Activated CD4-positive, alpha-beta T cell treated with anti-CD3 and anti-CD28 coated beads, Interleukin-2, amount 10 ng/mL, durations not matched to agents 7 days and 5 days (primary cell): ENCODE results near the gene PLEKHA7. TPM values are rescaled to one million over a fixed set of nuclear protein-coding genes. Genes with fewer than 3 reads are reported as not detected.
A peak's percentile ranks its signal among the peaks of the same experiment; 100 is the strongest.

Experiments
- CTCF ChIA-PET: fragments of 350-600 bp; sonication (Branson Sonifier 250); formaldehyde crosslinking; loops from one replicate; lab custom pipeline; 2021; ENCODE audit warnings: antibody characterized with exemption; lab: Charles Lee
- POLR2A ChIA-PET: fragments of 350-600 bp; sonication (Branson Sonifier 250); formaldehyde crosslinking; loops from one replicate; lab custom pipeline; 2021; ENCODE audit warnings: antibody characterized with exemption; lab: Charles Lee
- DNase-seq: peaks from one replicate; pipeline ENCODE4 v3.0.0-alpha.2; 2020
- H3K27ac Mint-ChIP-seq: one replicate; pipeline ENCODE4 v1.8.0; 2021; ENCODE audit warnings: mild to moderate bottlenecking, moderate library complexity, mixed read lengths
- H3K27me3 Mint-ChIP-seq: one replicate; pipeline ENCODE4 v1.8.0; 2021; ENCODE audit warnings: mixed read lengths
- H3K36me3 Mint-ChIP-seq: one replicate; pipeline ENCODE4 v1.8.0; 2021; ENCODE audit warnings: low read depth, mixed read lengths
- H3K4me1 Mint-ChIP-seq: one replicate; pipeline ENCODE4 v1.8.0; 2021; ENCODE audit warnings: mixed read lengths
- H3K4me3 Mint-ChIP-seq: one replicate; pipeline ENCODE4 v1.8.0; 2021; ENCODE audit warnings: mild to moderate bottlenecking, moderate library complexity, mixed read lengths
- H3K9me3 Mint-ChIP-seq: one replicate; pipeline ENCODE4 v1.8.0; 2021; ENCODE audit warnings: mixed read lengths
- total RNA-seq, 2 experiments: library from RNA; stranded (reverse); gene quantifications; one replicate each; pipeline ENCODE4 v1.2.3, GENCODE V29; 2021

The PLEKHA7 gene
- total RNA-seq, 2 experiments from 2014 or later: 3.4 to 3.5 TPM

DNA sequence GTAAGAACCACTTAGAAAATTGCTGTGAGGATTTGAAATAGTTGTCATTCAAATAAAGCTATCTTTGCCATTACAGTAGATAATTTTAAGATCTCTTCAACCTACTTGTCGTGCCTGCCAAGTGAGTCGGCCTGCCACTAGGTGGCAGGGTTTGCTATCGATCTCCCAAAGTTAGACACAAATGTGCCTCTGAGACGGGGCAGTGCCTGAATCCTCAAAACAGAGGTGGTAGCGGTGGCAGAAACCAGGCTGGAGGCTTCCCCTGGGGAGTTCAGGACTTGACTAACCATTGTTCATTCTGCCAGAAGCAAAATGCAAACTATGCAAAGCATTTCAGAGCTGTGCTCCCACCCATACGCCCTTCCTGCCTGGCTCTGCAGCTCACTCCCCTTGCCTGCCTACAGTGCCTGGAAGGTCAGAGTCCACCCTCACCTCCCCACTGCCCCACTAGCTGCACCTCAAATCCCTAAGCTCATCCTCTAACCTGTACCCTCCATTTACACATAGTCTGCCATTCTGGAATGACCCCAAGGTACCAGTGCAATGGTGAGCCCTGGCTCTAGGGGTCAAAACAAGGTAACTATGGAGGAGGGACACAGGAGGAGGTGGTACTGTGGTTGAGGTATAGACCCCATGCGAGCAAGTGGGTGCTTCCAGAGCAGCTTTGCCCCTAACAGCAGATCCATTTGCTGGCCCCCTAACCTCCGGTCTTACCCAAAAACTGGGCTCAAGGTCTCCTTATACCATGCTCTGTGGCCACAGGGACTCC is 193.7 kb downstream of the PLEKHA7 start:
- ChIA-PET POLR2A (no interaction called here), CTCF (interaction anchor here (0.7 to 1.8 kb wide), 7 partner anchors 9 to 243 kb away, joined by 3 to 6 read pairs (median 4); no protein-coding TSS in a partner anchor)
- peaks cover 2% of the 10 kb centered on the region for H3K27me3 Mint-ChIP-seq
- H3K4me1 Mint-ChIP-seq: no peaks in the 10 kb centered on the region
- no peaks in the 10 kb centered on the region for H3K9me3 Mint-ChIP-seq
- peak; percentile 72 for DNase-seq
- no peak overlapping the region for H3K4me3 Mint-ChIP-seq
- no peak overlapping the region for H3K27ac Mint-ChIP-seq
- no peaks in the 10 kb centered on the region for H3K36me3 Mint-ChIP-seq

GRCh38 chr11:16818284-16818683 is 195.9 kb downstream of the PLEKHA7 start:
- POLR2A ChIA-PET: no interaction called here
- Mint-ChIP-seq H3K27me3 (peaks cover 2% of the 10 kb centered on the region), H3K27ac (no peak overlapping the region), H3K9me3 (no peaks in the 10 kb centered on the region), H3K4me1 (no peaks in the 10 kb centered on the region), H3K4me3 (no peak overlapping the region), H3K36me3 (no peaks in the 10 kb centered on the region)
- no peak for DNase-seq
- CTCF ChIA-PET: no interaction called here

- no peak overlapping the region for H3K4me3 Mint-ChIP-seq
- ChIA-PET POLR2A (no interaction called here), CTCF (interaction anchor here (1.7 kb wide), 1 partner anchor 31 kb away, joined by 3 read pairs; no protein-coding TSS in a partner anchor)
- no peak for DNase-seq
- peaks cover 2% of the 10 kb centered on the region for H3K27me3 Mint-ChIP-seq
- H3K4me1 Mint-ChIP-seq: no peaks in the 10 kb centered on the region
- H3K9me3 Mint-ChIP-seq: no peaks in the 10 kb centered on the region
- no peaks in the 10 kb centered on the region for H3K36me3 Mint-ChIP-seq
- H3K27ac Mint-ChIP-seq: no peak overlapping the region
These were observed 196.9 kb downstream of the PLEKHA7 start for GRCh38 chr11:16817351-16817750.

GRCh38 chr11:16816358-16817270 is 197.6 kb downstream of the PLEKHA7 start:
- Mint-ChIP-seq H3K27ac (no peak overlapping the region), H3K27me3 (no peaks in the 10 kb centered on the region)

GRCh38 chr11:16815047-16815767 is 199.0 kb downstream of the PLEKHA7 start:
- ChIA-PET POLR2A (no interaction called here), CTCF (interaction anchor here (0.6 to 1.3 kb wide), 3 partner anchors 13 to 30 kb away, joined by 3 to 5 read pairs (median 4); no protein-coding TSS in a partner anchor)
- Mint-ChIP-seq H3K4me1 (no peaks in the 10 kb centered on the region), H3K4me3 (no peak overlapping the region), H3K27ac (no peak overlapping the region), H3K27me3 (no peaks in the 10 kb centered on the region), H3K9me3 (no peaks in the 10 kb centered on the region), H3K36me3 (no peaks in the 10 kb centered on the region)
- no peak for DNase-seq

More at GRCh38 chr11:16816358-16817270, 197.6 kb downstream of the PLEKHA7 start:
- Mint-ChIP-seq H3K4me1 (no peaks in the 10 kb centered on the region), H3K9me3 (no peaks in the 10 kb centered on the region), H3K36me3 (no peaks in the 10 kb centered on the region), H3K4me3 (no peak overlapping the region)
- no peak for DNase-seq
- POLR2A ChIA-PET: no interaction called here
- CTCF ChIA-PET: interaction anchor here (1.1 to 1.7 kb wide), 3 partner anchors 14 to 32 kb away, joined by 3 to 5 read pairs (median 4); no protein-coding TSS in a partner anchor

GRCh38 chr11:16814410-16815046 is 199.7 kb downstream of the PLEKHA7 start:
- no peak for DNase-seq
- Mint-ChIP-seq H3K27ac (peak overlapping the region; percentile 44), H3K9me3 (no peaks in the 10 kb centered on the region), H3K4me3 (no peak overlapping the region), H3K36me3 (no peaks in the 10 kb centered on the region), H3K4me1 (no peaks in the 10 kb centered on the region), H3K27me3 (no peaks in the 10 kb centered on the region)
- CTCF ChIA-PET: interaction anchor here (0.6 kb wide), 1 partner anchor 19 kb away, joined by 3 read pairs; no protein-coding TSS in a partner anchor
- POLR2A ChIA-PET: no interaction called here

DNA sequence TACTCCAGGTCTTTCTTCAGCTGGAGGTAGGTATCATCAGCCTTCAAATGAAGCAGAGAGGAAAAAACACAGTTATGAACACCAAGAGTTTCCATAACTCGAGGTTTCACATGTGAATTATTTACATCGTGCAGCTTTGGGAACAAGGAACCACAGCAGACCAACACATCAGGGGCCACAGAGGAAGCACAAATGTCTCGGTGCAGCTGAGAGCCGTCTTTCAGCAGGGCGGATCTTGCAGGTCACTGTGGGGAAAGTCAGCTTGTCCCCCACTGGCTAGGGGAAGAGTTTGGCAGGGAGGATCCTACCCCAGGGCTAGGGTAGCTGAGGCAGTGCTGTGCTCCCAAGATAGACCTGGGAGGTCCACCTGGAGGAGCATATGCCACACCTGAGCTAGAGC is 201.1 kb downstream of the PLEKHA7 start:
- Mint-ChIP-seq H3K4me3 (no peak overlapping the region), H3K36me3 (no peaks in the 10 kb centered on the region), H3K4me1 (no peaks in the 10 kb centered on the region), H3K27ac (no peak overlapping the region), H3K27me3 (no peaks in the 10 kb centered on the region), H3K9me3 (no peaks in the 10 kb centered on the region)
- DNase-seq: no peak
- ChIA-PET POLR2A (no interaction called here), CTCF (interaction anchor here (1.7 kb wide), 1 partner anchor 11 kb away, joined by 4 read pairs; no protein-coding TSS in a partner anchor)

- Mint-ChIP-seq H3K27ac (no peak overlapping the region), H3K4me3 (no peak overlapping the region), H3K36me3 (no peaks in the 10 kb centered on the region), H3K4me1 (peaks cover 2% of the 10 kb centered on the region), H3K9me3 (no peaks in the 10 kb centered on the region), H3K27me3 (no peaks in the 10 kb centered on the region)
- ChIA-PET POLR2A (no interaction called here), CTCF (interaction anchor here (1.5 to 1.7 kb wide), 2 partner anchors 10 to 28 kb away, joined by 4 read pairs; no protein-coding TSS in a partner anchor)
- DNase-seq: no peak
These were observed 201.9 kb downstream of the PLEKHA7 start for GRCh38 chr11:16812274-16812673.

GRCh38 chr11:16811136-16812020 is 202.8 kb downstream of the PLEKHA7 start:
- no peak for DNase-seq
- Mint-ChIP-seq H3K9me3 (no peaks in the 10 kb centered on the region), H3K27ac (no peak overlapping the region), H3K4me1 (peaks cover 3% of the 10 kb centered on the region), H3K36me3 (no peaks in the 10 kb centered on the region), H3K4me3 (no peak overlapping the region), H3K27me3 (no peaks in the 10 kb centered on the region)
- POLR2A ChIA-PET: no interaction called here
- CTCF ChIA-PET: interaction anchor here (1.3 to 2.1 kb wide), 3 partner anchors 9 to 27 kb away, joined by 4 to 6 read pairs (median 5); no protein-coding TSS in a partner anchor

- Mint-ChIP-seq H3K36me3 (no peaks in the 10 kb centered on the region), H3K4me3 (no peak overlapping the region), H3K4me1 (peaks cover 3% of the 10 kb centered on the region), H3K27ac (no peak overlapping the region), H3K27me3 (no peaks in the 10 kb centered on the region), H3K9me3 (no peaks in the 10 kb centered on the region)
- CTCF ChIA-PET: interaction anchor here (1.3 to 2.1 kb wide), 2 partner anchors 10 to 26 kb away, joined by 5 to 6 read pairs; no protein-coding TSS in a partner anchor
- DNase-seq: no peak
- POLR2A ChIA-PET: no interaction called here
These were observed 204.1 kb downstream of the PLEKHA7 start for GRCh38 chr11:16809886-16810668.
